ENCODE results near the gene KHNYN. TPM values are rescaled to one million over a fixed set of nuclear protein-coding genes. Genes with fewer than 3 reads are reported as not detected.

The KHNYN gene
- total RNA-seq, 1 experiment from 2014 or later = 53.4 TPM

- no peak overlapping the region for H3K27ac ChIP-seq
- H3K4me3 ChIP-seq = no peak overlapping the region
- no peaks in the 10 kb centered on the region for H3K79me2 ChIP-seq (ENCODE audit: low read depth)
- no peaks in the 10 kb centered on the region for H3K4me1 ChIP-seq (replicated peaks; ENCODE audit: insufficient read depth)
- no peaks in the 10 kb centered on the region for H3K36me3 ChIP-seq (ENCODE audit: low read depth)
- DNase-seq = no peak
- intact Hi-C loops (cut with micrococcal nuclease; ENCODE audit: unreplicated experiment) = no loop called here
- no peaks in the 10 kb centered on the region for H3F3A ChIP-seq (ENCODE audit: insufficient read depth, low read depth)
- no TSS peak for BruUV-seq (replicated peaks)
- H3K27me3 ChIP-seq (ENCODE audit: insufficient read depth, low read depth) = no peaks in the 10 kb centered on the region
- ChIA-PET POLR2A (ENCODE audit: unreplicated experiment) (no interaction called here), CTCF (no interaction called here)
- TF ChIP-seq CTCF (conservative IDR thresholded peaks at IDR 0.05) (no peak), EZH2 (IDR thresholded peaks at IDR 0.05; ENCODE audit: low read depth) (no peak)
- no peak overlapping the region for H3K4me2 ChIP-seq
- H3K9me3 ChIP-seq (ENCODE audit: insufficient read depth, low read depth) = no peaks in the 10 kb centered on the region
- H3K9me2 ChIP-seq (ENCODE audit: insufficient read depth) = no peaks in the 10 kb centered on the region
- no peak overlapping the region for H2AFZ ChIP-seq
- no peaks in the 10 kb centered on the region for H4K20me1 ChIP-seq (ENCODE audit: insufficient read depth)
Observed at GRCh38 chr14:24403294-24403998, 26.3 kb upstream of the KHNYN start.

GRCh38 chr14:24404814-24405213 is 24.9 kb upstream of the KHNYN start:
- intact Hi-C loops (cut with micrococcal nuclease; ENCODE audit: unreplicated experiment) = no loop called here

GRCh38 chr14:24406416-24406815 is 23.3 kb upstream of the KHNYN start:
- CTCF ChIA-PET = interaction anchor here (0.7 kb wide), 1 partner anchor 8 kb away, joined by 3 read pairs; the partner anchor contains the start of gene NYNRIN
- H3F3A ChIP-seq (ENCODE audit: insufficient read depth, low read depth) = no peaks in the 10 kb centered on the region
- H3K4me1 ChIP-seq (replicated peaks; ENCODE audit: insufficient read depth) = no peaks in the 10 kb centered on the region
- no peak overlapping the region for H2AFZ ChIP-seq
- H3K9me3 ChIP-seq (ENCODE audit: insufficient read depth, low read depth) = no peaks in the 10 kb centered on the region
- no peak for DNase-seq
- H3K27ac ChIP-seq = no peak overlapping the region
- no peaks in the 10 kb centered on the region for H3K79me2 ChIP-seq (ENCODE audit: low read depth)
- POLR2A ChIA-PET (ENCODE audit: unreplicated experiment) = no interaction called here
- intact Hi-C loops (cut with micrococcal nuclease; ENCODE audit: unreplicated experiment) = no loop called here
- H4K20me1 ChIP-seq (ENCODE audit: insufficient read depth) = no peaks in the 10 kb centered on the region
- H3K4me2 ChIP-seq = no peak overlapping the region
- no peaks in the 10 kb centered on the region for H3K9me2 ChIP-seq (ENCODE audit: insufficient read depth)
- TF ChIP-seq CTCF (conservative IDR thresholded peaks at IDR 0.05) (no peak), EZH2 (IDR thresholded peaks at IDR 0.05; ENCODE audit: low read depth) (no peak)
- BruUV-seq (replicated peaks) = no TSS peak
- no peak overlapping the region for H3K4me3 ChIP-seq
- H3K27me3 ChIP-seq (ENCODE audit: insufficient read depth, low read depth) = no peaks in the 10 kb centered on the region
- no peaks in the 10 kb centered on the region for H3K36me3 ChIP-seq (ENCODE audit: low read depth)

More at GRCh38 chr14:24404814-24405213, 24.9 kb upstream of the KHNYN start:
- H3K27ac ChIP-seq = no peak overlapping the region
- no peaks in the 10 kb centered on the region for H3K9me3 ChIP-seq (ENCODE audit: insufficient read depth, low read depth)
- POLR2A ChIA-PET (ENCODE audit: unreplicated experiment) = no interaction called here
- no peaks in the 10 kb centered on the region for H3K4me1 ChIP-seq (replicated peaks; ENCODE audit: insufficient read depth)
- no peak overlapping the region for H3K4me2 ChIP-seq
- no peaks in the 10 kb centered on the region for H3F3A ChIP-seq (ENCODE audit: insufficient read depth, low read depth)
- DNase-seq = no peak
- H2AFZ ChIP-seq = no peak overlapping the region
- H3K79me2 ChIP-seq (ENCODE audit: low read depth) = no peaks in the 10 kb centered on the region
- no peak overlapping the region for H3K4me3 ChIP-seq
- CTCF ChIA-PET = no interaction called here
- no peaks in the 10 kb centered on the region for H3K9me2 ChIP-seq (ENCODE audit: insufficient read depth)
- H3K36me3 ChIP-seq (ENCODE audit: low read depth) = no peaks in the 10 kb centered on the region
- no peaks in the 10 kb centered on the region for H4K20me1 ChIP-seq (ENCODE audit: insufficient read depth)
- BruUV-seq (replicated peaks) = no TSS peak
- H3K27me3 ChIP-seq (ENCODE audit: insufficient read depth, low read depth) = no peaks in the 10 kb centered on the region
- TF ChIP-seq EZH2 (IDR thresholded peaks at IDR 0.05; ENCODE audit: low read depth) (no peak), CTCF (conservative IDR thresholded peaks at IDR 0.05) (no peak)
